DMS79 (cell line): ENCODE measurements around the gene FCAMR.
"Not testable (repeated sequence)": the region's sequence is repeated elsewhere in the genome, so short reads cannot be mapped to it uniquely, and the experiment has no call there.

Source experiments
- DNase-seq: peaks from one replicate; lab custom pipeline; 2025; lab: John Stamatoyannopoulos, UW

The FCAMR gene

DNA sequence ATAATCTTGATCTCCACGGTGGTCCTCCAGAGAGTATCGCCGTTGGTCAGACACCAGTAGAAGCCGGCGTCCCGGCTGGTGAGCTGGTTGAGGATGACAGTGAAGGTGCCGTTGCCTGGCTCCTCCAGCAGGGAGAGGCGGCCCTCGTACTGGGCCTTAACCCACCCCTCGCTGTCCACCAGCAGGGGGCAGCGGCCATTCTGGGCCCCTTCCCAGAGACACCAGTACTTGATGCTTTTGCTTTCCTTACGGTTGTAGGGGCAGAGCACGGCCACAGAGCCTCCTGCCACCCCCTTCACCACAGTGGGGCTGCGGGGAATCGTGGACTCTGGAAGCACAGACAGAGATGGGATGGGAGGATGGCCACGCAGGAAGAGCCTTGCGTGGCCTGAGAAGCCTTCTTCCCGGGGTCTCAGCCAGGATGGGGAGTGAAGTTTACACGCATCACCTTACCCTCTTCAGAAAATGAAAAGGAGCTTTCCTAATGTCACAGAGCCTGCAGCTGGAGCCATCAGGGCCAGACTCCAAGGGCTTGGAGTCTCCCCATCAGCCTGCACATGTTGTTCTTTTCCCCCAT lies 34.7 kb downstream of the FCAMR start:
- no peak for DNase-seq

DNA sequence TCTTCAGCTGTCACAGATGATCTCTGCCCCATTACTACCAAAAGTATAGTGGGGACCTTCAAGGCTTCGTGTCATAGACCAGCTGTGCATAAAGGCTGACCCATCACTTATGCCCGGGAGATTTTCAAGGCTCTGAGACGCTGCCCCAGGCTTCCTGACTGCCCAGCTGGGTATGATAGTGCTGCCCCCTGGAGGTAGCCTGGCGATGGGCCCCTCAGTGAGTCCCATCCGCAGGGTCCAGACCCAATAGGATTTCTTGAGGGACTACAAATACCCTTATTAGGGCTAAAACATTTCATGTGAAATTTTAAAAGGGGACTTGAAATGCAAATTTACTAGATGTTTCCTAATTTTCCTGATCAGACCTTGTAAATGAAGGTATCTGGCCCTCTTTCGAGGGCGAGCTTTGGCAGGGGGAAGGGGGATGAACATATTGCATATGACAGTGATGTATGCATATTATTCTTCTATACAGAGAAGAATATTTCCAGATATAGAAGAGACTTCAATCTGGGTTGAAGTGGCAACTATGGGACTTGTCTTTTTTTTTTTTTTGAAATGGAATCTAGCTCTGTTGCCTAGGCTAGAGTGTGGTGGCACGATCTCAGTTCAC lies 36.8 kb downstream of the FCAMR start:
- no peak for DNase-seq

DNA sequence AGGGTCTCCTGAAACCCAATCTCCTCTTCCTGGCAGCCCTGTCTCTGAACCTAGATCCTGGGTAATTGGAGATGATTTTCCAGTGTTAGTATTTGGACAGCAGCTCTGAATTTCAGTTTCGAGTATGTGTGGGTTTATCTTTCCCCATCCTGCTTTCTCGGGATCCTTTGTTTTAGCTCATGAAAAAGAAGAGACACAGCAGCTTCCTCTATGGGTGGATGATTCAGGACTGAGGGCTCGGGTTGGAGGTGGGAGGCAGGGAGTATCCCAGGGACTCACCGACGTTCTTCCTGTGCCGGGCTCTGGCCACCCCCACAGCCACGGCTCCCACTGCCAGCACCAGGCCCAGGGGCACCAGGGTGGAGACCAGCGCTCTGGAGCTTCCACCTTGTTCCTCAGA lies 38.1 kb downstream of the FCAMR start:
- no peak for DNase-seq

DNA sequence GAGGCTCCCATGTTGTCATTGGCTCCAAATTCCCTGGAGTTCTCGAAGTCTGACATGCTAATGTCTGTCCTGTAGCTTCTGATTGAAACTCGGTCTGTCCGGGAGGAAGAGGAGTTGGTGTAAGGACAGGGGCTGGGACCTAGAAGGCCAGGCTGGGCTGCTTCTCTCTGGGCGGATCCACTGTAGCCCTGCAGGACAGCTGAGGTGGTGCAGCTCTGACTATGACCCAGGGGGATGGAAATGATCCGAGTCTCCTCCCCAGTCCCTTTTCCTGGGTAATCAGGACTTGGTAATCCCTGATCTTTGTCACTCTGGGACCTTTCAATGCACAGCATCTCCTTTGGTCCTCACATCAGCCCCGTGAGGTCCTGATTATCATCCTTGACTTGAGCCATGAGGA lies 38.6 kb downstream of the FCAMR start:
- DNase-seq, result no peak

DNA sequence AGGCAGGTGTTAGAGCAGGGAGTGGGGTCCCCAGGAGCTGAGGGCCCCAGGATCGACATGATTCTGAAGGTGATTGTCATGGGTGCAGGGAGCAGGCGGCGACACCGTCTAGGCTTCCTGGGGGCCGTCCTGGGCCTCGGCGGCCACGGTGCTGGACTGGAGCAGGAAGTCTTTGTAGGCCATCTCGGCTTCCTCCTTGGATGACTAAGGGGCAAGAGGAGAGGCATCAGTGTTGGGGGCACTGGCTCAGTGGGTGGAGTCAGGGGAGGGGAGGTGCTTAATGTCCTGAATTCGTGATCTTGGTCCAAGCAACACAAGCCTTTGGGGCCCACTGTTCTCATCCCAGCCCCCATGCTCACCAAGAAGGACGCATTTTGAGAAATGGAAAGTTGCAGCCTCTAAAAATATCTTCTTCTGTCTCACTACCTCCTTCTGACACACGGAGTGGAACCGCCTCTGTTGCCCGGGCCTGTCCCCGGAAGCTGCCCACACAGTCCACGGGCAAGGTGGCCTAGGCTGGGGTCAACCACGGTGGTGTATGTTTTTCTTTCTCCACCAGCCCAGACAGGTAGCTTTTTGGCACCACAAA lies 40.0 kb downstream of the FCAMR start:
- DNase-seq, result no peak

DNA sequence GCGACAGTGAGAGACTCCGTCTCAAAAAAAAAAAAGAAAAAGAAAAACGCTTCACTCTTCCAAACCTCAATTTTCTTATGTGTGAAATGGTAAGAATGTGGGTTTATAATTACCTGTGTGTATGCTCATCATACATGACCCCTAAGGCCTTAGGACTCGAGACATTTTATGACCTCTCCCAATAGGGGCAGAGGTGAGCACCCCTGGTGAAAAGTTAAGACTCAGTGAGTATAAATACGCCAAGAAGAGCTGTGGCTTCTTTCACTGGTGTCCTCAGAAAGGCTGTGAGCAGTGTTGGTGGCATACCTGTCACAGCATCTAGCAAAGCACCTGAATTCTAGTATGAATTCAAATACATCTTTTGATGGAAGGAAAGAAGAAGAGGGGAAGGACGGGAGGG lies 40.7 kb downstream of the FCAMR start:
- DNase-seq, result no peak

DNA sequence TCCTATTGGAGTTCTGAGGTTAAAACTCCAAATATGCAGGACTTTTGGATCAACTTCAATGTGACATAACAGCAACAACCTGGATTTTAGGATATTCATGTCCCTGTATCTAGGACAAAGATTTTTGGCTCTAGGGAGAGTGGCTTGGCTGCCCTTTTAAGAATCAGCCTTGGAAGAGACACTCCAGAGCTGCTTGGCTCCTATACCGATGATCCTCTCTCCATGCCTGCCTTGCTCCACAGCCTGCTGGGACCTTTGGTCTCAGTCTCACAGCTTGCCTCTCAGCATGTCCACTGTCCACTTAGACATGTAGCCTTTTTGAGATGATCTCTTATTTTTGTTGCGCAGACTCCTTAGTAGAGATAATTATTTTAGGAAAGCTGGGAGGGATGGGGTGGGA lies 44.0 kb downstream of the FCAMR start:
- no peak for DNase-seq

DNA sequence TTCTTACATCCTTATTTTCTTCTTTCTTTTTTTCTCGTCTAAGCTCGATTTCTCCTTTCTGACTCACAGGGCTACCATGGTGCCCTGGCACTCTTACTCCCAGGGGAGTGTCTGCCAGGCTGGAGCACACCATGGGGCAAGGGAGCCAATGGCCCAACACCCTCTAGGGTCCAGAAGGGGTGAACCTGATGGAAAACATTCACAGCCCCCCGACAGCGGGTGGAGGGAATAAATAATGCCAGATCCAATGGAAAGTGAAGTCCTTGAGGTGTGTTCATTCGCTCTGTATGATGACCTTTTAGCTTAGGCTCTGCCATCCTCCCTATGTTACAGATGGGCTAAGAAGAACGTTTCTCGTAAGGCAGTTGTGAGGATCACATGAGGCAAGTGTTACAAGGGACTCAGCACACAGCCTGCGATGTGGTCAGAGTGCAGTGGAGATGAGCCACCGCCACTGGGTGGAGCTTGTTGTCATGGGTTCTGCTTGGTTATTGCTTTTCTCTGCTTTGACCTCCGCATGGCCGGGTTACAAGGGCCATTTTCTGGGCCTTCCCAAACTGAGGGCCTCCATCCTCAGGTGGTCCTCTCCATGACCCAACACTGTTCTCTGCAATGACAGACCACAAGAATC lies 45.0 kb downstream of the FCAMR start:
- DNase-seq, result no peak

DNA sequence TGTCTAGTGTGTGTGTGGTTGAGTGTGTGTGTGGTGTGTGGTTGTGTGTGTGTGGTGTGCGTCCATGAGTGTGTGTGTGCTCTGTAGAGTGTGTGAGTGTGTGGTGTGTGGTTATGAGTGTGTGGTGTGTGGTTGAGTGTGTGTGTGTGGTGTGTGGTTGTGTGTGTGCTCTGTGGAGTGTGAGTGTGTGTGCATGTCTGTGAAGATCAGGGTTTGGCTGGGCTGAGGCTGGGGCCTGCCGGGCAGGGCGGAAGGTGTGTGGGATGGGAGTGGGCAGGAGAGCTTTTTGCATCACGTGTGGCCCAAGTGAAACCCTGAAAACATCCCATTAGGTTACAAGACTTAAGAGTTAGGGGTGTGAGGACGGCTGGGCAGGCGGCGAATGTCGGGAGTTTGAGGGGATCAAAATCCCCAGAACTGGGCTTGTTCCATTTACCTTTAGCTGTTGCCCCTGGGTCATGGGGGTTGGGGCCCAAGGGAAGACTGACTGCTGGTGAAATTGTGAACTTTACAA lies 45.6 kb downstream of the FCAMR start:
- no peak for DNase-seq

DNA sequence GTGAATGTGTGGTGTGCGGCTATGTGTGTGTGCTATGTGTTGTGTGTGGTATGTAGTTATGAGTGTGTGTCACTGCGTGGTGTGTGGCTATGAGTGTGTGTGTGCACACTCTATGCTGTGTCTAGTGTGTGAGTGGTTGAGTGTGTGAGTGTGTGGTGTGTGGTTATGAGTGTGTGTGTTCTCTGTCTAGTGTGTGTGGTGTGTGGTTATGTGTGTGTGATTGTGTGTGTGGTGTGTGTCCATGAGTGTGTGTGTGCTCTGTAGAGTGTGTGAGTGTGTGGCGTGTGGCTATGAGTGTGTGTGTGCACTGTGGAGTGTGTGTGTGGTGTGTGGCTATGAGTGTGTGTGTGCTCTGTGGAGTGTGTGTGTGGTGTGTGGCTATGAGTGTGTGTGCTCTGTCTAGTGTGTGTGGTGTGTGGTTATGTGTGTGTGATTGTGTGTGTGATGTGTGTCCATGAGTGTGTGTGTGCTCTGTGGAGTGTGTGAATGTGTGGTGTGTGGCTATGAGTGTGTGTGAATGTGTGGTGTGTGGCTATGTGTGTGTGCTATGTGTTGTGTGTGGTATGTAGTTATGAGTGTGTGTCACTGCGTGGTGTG lies 46.2 kb downstream of the FCAMR start:
- DNase-seq, result not testable (repeated sequence)

DNA sequence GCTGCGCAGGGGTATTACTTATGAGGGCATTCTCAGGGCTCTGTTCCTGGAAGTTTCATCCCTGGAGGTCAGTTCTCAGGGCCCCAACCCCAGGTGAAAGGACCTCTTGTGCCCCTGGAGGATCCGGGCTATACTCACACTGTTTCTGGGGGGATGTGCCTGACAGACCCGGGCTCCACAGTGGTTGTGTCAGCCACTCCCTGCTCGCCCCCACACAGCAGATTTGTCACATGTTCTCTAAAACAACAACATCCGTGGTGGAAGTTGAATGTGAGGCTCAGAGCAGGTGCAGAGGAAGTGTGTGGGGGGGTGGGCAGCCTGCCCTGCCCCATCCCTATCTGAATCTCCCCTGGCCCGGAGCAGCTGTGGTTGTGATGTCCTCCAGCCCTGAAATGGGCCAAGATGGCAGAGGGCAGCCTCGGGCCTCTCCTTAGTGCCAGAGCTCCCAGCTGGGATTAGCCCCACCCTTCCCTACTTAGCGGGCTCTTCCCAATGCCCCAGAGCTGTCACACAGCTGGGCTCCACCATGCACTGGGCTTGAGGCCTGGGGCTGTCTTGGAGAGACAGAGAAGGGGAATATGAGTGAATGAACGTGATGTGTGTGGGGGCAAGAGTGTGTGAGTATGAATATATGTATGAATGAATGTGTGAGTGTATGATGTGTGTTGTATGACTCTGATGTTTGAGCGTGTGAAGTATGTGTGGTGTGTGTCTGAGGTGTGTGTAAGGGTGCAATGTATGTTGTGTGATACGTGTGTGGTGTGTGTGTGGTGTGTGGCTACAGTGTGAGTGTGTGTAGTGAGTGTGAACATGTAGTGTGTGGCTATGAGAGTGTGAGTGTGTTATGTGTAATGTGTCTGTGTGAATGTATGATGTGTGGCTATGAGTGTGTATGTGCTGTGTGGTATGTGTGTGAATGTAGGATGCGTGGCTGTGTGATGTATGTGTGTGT lies 47.0 kb downstream of the FCAMR start:
- DNase-seq, result no peak

DNA sequence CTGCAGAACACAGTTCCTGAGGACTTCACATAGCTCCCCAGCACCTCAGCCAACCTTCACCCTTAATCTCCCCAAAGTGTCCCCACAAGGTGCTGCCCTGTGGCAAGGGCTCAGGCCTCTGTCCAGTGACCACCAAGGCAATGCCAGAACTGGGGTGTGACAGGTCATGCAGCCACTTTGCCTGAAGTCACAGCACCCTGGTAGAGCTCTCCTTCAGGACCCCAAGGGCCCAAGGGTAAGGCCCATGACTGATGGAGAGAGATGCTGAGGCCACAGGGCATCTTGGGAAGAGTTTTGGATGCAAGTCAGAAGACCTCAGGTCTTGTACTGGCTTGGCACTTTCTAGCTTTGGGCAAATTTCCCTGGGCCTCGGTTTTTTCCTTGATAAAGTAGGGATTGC lies 47.7 kb downstream of the FCAMR start:
- no peak for DNase-seq

DNA sequence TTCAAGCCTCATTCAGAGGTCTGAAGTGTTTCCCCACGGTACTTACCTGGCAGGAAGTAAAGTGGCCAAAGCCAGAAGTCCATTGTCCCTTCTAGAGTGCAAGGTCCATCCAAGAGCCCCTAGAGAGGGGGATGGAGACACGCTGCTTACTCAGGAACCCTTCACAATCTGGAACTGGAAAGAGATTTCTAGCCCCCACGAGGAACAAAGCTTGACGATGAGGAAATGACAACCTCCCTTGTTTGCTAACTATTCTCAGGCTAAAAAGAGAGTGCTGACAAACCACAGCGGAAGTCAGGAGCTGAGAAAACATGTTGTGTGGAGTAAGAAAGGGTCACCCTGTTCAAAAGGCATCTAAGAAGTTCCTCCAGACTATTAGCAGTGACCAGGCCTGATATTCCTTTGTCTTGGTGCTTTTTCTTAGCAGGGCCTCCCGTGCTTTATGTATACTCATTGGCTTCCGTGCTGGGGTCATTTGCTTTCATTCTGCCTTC lies 48.4 kb downstream of the FCAMR start, which contains the start of gene FCMR:
Gene FCMR (minus strand): TSS at position 170 of the 494 bp plus-strand sequence. CDS start 87 bp downstream, at position 83.
- peak; percentile 68 for DNase-seq

DNA sequence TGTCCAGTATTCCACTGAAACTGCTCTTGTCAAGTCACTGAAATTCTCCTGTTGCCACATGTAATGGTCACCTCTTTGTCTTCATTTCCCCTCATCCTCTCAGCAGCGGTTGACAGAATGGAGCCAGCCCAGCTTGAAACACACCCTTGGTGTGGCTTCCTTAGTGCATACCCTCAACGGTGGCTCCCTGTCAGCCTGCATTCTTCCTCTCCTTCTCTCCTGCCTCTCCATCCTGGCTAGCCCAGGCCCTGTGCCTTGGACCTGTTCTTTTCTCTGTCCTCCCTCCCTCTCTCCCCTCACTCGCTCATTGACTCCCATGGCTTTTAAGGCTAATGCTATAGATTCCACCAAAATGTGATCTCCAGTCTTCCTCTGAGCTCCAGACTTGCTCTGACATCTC lies 52.2 kb downstream of the FCAMR start:
- no peak for DNase-seq

DNA sequence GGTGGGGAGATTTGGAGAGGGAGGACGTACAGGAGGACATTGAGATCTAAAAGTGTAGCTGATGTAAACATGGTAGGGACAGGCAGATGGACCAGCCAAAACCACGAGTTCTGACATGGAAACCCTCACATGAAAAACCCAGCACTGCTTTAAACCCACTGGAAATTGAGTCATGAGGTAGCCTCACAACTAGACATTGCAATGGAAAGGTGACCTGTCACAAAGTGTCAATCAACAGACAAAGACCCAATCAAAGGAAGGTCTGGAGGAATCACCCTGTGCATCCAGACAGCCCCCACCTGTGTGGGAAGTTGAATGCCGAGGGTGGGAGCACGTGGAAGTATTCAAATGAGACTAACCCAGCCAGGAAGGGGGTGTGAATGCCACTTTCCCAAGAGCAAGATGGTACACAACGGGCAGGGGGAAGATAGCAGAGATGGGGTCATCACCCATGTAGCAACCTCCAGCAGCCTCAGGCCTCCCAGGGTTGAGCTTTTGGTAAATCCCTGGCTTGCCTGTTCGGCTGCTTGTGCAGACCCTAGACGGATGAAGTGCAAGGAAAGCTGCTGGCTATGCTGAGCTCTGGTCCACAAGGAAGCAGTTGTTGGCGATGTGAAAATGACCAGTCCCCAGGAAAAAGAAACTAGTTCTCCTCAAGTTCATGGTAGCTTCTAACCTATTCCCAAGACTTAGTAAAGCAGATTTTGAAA lies 54.1 kb downstream of the FCAMR start:
- DNase-seq, result no peak

DNA sequence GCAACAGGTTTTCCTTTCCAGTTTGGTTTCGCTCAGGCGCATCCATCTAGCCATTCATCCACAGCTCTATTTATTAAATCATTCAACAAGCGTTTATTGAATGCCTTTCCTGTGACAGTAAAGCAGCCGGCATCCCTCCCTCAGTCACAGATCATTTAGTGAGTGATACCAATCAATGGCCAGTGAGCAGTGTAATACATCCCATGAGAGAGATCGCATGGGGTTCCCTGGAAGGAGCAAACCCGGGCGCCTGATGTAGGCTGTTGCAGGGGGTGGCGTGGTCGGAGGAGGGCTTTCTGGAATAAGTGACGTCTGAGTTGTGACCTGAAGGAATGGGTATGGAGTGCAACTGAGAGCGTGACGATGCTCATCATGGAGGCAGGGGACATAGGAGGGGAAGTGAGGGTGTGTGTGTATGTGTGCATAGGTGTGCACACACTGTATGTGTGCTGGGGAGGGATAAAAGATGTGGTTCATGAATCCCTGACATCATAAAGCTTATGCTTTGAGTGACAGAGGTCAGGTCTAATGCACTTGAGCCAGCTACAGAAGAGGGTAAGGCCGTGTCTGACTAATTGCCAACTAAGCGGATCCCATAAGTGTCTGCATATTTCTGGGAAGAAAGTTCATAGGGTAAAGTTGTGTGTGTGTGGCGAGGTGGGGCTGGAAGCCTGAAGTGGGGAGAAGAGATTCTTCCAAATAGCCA lies 55.1 kb downstream of the FCAMR start:
- DNase-seq, result no peak

DNA sequence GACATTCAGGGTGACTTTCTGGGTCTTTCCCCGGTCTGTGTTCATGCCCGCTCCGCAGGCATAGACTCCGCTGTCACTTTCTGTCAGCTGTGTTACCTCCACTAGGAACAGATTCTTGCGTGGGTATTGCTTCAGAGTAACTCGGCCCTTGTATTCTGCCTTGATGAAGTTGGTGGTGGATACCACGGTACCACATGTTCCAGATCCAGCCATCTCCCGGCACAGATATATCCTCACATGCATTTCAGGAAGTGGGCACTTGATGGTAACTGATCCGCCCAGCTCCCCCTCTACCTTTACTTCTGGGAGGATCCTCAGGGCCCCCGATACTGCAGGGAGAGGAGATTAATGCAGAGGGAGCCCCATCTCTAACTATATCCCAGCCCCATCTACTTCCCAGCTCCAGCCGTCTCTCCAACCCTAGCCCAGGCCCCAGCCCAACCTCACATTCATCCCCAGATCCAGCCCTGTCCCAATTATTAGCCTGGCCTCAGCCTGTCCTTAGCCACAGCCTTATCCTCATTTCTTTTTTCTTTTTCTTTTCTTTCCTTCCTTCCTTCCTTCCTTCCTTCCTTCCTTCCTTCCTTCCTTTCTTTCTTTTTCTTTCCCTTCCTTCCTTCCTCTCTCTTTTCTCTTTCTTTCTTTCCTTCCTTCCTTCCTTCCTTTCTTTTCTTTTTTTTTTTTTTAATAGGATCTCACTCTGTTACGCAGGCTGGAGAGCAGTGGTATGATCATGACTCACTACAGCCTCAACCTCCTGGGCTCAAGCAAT lies 56.3 kb downstream of the FCAMR start:
- no peak for DNase-seq

DNA sequence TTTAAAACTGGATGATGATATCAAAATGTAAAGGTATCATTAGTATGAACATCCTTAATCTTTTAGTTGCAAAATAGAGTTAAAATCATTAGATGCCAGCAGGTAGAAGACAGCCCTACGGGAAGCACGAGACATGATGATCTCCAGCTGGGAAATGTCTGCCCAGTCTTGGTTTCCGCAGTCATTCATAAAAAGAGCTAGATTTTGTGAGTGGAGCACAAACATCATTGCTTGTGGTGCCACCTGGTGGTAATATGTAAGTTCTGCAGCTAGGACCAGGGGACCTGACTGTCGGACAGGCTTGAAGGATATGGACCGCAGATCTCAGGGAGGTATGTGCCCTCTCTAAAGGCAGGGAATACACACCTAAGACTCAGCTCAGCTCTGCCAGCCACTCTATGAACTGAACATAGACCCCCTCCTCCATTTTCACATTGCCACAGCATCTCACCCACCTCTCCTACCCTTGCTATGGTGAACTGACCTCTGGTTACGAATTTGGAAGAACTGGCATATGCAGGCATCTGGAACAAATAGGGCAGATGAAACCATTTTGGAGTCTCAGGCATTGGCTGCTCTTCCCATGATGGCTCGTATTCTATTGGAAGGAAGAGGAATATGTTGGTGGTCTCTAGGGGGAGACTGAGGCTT lies 57.7 kb downstream of the FCAMR start:
- DNase-seq, result peak; percentile 51
